HG03457 (cell line): ENCODE data around the gene SLC38A3.

Experiments used
- ATAC-seq: cut with Tn5 transposase; IDR thresholded peaks from one replicate; pipeline ENCODE4 v1.9.1; 2021; ENCODE audit warnings: moderate number of reproducible peaks; ENCODE audit not compliant: unreplicated experiment

SLC38A3 gene

DNA sequence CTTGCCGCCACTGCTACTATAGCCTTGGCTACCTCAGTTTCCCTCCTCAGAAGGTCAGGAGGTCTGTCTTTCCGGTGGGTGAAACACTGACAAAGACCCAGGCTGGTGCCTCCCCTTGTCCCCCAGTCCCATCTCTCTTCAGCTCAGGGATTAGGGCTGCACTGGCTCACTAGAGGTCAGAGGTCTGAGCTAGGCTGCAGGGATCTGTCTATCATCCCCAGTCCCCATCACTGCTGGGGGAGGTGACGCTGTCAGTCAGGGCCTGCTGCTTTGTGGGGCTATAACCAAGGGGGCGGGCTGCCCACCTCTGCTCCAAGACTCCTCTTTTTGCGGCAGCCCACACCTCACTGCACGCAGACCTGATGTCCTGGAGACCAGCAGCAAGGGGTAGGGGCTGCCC, 36.3 kb upstream of the SLC38A3 start:
- no peak for ATAC-seq

DNA sequence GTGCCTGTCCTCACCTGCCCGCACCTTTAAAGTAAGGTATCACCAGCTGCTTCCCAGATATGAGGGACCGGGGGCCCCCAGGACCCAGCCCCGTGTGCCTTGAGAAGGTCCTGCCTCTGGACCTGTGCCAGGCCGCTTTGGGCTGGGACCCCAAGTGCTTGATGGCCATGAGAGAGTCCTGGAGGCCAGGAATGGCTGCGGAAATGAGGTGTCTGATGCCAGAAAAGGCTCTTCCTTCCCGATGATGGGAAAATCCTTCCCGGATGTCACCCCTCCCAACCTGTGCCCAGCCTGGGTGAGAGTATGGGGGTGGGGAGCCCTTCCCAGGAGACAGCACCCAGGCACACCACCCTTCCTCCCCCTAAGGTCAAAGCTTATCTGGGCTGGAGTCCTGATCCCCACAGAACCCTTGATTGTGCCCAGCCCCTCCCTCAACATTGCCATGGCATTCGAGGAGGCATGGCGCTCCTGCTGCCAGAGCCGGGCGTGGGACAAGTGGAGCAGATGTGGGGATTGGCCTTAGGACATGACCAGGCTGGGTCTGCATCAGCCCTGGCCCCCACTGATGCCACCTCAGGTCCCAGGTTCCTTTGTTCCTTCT, 35.7 kb upstream of the SLC38A3 start:
- no peak for ATAC-seq

DNA sequence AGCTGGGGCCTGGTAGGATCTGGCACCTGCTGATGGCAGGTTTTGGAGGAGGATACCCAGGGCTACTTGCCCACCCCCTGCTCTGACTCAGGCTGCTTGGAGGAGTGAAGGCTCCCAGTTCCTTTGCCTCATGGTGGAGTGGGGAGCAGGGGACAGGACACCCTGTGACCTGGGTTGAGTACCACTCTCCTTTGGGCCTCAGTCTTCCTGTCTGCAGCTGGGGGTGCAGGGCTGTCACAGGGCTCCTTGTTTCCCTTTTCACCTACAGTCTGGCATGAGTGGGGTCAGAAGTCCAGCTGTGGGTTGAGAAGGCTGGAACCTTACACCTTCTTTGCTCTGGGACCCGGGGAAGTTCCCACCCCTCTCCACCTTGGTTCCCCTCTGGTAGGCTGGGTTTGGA, 35.2 kb upstream of the SLC38A3 start:
- ATAC-seq: no peak

DNA sequence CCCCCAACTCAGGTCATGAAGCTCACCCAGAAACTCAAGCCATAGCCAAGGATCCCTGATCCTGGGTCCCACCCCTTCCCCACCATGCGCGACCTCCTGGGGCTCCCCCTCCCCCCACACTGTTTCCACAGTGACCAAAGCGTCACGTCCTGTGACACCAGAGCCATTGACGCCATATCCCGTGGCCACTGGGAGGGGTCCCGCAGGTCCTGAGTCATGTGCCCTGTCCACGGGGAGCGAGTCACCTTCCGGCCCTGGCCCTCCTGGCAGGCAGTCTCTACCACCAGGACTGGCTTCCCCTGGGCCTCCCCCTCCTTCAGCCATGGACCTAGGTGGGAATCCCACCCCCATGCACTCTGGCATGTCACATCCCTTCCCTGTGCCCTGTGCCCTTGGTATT, 34.4 kb upstream of the SLC38A3 start:
- ATAC-seq: no peak

DNA sequence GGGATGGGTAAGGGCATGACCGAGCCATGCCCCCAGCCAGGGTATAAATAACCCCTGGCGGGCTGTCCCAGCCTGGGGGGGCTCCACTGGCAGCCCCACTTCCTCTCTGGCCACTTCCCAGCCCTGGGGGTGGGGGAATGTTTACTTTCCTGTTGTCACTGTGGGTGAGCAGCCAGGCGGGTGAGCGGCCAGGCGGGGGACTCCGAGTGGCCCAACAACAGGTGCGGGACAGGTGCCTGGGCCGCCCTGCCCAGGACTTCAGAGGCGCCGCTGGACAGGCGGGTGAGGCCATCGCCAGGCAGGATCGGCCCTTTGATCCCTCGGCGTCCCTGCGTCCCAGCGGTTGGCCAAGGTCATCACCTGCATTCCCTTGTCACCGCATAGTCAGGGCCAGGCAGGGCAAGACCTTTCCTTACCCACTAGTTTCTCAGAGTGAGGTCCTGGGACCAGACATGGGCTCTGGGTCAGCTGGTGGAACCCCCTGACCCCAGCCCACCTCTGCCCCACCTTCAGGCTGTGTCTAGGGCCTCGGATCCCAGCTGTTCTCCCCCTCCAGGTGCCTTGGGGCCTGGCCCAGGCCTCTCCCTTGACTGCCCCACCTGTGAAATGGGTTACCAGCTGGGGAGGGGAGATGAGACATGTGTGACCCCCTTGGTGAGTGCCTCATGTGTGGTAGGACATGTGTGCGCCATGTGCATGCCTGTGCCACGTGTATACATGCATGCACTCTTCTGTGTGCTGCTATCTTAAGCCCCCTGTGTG, 33.4 kb upstream of the SLC38A3 start:
- ATAC-seq: no peak

DNA sequence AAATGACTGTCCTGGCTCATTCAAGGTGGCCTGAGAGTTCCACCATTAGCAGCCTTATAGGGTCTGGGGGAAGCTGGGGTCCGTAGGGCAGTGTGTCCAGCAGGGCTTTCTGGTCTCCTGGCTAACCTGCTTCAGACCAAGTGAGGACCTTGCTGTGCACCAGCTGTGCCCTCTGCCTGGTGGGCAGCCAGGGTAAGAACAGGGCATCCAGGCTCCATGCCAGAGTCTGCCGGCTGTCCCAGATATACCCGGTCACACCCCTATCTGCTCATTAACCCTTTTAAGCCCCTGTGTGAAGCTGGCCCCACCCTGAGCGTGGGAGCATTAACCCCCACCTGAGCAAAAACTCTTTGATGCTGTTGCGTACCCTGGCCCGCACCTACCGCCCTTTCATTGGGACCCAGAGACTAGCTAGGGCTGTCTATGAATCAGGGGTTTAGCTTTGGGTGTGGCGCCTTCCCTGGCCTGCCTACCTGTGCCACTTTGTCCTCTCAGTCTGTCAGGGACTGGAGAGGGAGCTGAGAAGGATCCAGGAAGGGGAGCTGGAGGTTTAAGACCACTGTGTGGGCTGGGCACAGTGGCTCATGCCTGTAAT, 32.3 kb upstream of the SLC38A3 start:
- no peak for ATAC-seq

DNA sequence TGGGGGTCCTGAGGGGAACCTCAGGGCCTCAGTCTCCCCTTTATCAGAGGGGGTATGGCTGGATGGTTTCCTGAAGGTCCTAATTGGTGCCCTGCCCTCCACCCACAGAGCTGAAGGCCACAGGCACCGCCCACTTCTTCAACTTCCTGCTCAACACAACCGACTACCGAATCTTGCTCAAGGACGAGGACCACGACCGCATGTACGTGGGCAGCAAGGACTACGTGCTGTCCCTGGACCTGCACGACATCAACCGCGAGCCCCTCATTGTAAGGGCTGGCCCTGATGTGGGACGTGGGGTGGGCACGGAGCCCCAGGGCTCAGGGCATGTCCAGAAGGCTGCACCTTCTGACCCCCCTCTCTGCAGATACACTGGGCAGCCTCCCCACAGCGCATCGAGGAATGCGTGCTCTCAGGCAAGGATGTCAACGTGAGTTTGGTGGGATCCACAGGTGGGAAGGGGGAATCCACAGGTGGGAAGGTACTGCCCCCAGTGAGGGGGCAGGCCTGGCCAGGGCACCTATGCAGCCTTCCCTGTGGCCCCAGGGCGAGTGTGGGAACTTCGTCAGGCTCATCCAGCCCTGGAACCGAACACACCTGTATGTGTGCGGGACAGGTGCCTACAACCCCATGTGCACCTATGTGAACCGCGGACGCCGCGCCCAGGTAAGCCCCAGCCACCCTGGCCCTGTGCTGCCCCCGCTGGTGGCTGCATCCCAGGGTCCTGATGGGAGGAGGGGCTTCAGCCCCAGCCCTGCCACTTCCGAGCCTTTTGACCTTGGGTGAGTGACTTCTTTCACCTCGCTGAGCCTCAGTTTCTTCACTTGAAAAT, 31.2 kb upstream of the SLC38A3 start:
- no peak for ATAC-seq

DNA sequence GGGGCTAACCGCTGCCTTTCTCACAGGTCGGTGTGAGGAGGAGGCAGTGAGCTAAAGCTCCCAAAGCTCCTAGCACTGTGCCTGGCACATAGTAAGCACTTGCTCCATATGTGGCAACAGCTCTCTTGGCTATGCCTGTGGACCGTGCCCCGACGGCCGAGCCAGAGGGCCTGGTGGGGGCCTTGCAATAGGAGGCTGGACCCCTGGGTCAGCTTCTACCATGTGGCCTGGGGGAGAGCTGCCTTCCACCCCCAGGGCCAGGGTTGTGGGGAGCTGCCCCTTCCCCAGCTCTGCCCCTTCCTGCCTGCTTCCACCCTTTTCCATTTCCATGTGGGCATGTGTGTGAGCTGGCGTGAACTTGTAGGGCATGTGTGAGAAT, 30.6 kb upstream of the SLC38A3 start:
- ATAC-seq: no peak

DNA sequence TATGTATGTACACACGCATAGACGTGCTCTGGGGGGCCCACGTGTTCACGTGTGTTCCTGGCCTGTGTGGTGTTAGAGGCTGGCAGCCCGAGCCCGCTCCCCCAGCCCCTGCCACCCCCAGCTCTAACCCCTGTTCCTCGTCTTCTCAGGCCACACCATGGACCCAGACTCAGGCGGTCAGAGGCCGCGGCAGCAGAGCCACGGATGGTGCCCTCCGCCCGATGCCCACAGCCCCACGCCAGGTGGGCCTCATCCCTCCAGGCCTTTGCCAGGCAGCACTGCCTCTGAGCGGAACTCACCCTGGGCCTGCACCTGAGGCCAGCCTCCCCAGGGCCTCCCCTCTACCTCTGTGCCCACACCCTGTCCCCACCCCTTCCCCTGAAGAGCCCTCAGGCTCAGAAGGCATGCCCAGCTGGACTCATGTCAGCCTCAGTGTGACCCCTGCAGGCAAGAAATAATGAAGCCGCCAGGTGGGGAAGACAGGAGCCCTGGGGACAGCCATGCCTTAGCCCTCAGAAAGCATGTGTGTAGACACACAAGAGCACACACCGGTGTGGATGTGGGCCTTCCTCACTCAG, 30.0 kb upstream of the SLC38A3 start:
- ATAC-seq: no peak

DNA sequence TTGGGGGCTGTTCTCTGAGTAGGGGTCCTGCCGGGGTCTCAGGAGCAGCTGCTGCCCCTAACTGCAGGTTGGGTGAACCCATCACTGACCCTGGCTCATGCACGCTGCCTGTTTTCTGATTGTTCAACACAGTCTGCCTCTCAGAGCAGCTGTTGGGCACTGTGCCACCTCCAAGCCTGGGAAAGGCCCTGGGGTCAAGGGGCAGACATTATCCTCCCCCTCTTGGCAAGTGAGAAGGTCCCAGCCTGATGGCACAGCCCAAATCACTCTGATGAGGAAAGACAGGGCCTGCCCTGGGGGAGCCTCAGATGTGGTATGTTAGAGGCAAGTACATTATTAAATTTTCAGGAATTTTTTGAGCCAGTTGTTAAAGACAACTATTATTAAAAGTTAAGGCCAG, 27.7 kb upstream of the SLC38A3 start:
- no peak for ATAC-seq

DNA sequence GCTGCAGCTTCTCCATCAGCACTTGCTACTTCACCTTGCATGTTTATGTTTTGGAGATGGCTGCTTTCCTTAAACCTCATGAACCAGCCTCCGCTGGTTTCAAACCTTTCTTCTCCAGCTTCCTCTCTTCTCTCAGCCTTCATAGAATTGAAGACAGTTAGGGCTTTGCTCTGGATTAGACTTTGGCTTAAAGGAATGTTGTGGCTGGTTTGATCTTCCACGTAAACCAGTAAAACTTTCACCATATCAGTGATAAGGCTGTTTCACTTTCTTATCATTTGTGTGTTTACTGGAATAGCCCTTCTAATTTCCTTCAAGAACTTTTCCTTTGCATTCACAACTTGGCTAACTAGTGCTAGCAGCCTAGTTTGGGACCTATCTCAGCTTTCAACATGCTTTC, 25.4 kb upstream of the SLC38A3 start:
- no peak for ATAC-seq

DNA sequence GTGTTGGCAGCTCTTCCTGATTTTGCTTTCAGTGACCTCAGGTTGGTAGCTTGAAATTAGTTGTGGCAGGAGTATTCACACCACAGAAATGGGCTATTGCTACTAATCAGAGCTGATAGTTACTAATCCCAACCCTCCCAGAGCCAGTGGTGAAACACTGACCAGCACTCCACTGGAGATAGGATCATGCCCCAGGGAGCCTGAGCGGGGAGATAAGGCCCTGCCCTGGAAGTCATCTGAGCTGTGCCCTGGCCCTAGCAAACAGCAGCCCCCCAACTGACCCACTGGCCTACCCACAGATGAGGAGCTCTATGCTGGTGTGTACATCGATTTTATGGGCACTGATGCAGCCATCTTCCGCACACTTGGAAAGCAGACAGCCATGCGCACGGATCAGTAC, 23.1 kb upstream of the SLC38A3 start:
- no peak for ATAC-seq

DNA sequence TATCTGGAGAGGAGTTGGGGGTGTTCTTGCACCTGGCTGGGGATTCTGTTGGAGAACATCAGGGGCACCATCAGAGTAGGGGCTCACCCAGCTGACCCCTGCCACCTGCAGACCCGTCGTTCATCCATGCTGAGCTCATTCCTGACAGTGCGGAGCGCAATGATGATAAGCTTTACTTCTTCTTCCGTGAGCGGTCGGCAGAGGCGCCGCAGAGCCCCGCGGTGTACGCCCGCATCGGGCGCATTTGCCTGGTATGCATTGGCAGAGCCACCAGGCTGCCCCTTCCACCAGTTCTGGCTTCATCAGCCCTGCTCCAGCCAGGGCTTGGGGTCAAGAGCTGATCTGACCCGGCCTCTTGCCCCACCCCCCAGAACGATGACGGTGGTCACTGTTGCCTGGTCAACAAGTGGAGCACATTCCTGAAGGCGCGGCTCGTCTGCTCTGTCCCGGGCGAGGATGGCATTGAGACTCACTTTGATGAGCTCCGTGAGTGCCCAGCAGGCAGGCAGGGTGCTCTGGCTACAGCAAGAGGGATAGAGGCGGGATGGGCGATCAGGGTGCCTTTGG, 22.5 kb upstream of the SLC38A3 start:
- no peak for ATAC-seq

DNA sequence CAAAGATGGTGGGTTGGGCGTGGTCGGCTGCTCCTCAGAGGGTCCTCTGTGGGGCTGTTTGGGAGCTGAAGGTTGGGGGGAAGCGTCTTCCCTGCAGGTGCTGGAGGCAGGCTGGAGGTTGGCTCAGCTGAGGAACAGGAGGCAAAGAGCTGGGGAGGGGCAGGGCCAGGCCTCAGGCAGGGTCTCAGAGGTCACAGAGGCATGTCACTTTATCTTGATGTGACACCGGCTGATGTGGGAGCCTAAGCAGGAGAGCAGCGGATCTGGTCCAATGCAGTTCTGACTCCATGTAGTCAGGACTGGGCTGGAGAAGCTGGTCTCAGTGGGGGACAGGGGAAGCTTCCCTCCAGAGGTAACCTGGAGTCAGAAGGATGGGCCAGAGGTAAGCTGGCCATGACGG, 21.3 kb upstream of the SLC38A3 start:
- ATAC-seq: no peak

DNA sequence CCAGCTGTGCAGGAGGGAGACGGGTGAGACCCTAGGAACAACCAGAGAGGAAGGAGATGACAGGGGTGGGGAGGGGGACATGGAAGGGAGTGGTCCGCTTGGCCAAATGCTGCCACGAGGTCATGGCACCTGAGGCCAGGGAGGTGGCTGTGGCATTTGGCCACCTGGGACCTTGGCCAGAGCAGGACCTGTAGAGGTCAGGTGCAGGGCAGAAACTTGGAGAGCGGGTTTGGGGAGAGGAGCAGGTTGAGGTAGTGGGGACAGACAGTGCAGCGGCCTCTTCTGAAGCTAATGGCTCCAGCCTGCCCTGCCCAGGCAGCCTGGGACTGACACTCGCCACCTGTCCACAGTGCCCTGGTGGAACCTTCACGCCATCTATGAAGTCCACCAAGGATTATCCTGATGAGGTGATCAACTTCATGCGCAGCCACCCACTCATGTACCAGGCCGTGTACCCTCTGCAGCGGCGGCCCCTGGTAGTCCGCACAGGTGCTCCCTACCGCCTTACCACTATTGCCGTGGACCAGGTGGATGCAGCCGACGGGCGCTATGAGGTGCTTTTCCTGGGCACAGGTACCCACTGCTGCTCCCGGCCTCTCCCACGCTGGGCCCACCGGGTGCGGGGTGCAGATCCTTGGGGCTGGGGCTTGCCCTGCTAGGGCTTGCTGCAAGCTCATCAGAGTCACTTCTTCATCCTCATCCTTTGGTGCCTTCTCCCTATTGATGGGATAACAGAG, 20.7 kb upstream of the SLC38A3 start:
- ATAC-seq: no peak

DNA sequence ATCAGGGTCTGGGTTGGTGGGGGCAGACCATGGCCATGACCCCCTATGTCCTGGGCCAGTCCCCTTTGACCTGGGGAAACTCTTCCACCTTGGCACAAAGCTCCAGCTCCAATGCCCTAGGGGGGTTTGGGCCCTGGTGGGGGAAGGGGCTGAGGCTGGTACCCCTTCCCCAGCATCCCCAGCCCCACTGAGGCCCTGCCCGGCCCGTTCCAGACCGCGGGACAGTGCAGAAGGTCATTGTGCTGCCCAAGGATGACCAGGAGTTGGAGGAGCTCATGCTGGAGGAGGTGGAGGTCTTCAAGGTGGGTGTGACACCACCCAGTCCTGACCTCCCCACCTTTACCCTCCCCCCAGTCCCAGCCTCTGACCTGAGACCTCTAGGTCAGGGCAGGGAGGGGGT, 19.8 kb upstream of the SLC38A3 start:
- no peak for ATAC-seq

DNA sequence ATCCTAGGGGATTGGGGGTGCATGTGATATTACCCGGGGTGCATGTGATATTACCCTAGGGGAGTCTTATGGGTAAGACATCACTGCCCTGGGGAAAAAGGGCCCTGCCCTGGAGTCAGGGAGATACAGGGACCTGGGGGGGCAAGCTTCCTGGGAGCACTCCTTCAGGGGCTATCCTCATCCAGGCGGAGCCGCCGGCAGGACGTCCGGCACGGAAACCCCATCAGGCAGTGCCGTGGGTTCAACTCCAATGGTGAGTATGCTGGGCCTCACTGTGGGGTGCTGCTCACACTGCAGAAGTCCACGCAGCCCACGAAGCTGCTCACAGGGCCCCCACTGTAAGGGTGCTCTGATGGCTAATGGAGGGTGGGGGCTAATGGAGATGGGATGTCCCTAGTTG, 19.0 kb upstream of the SLC38A3 start:
- no peak for ATAC-seq

DNA sequence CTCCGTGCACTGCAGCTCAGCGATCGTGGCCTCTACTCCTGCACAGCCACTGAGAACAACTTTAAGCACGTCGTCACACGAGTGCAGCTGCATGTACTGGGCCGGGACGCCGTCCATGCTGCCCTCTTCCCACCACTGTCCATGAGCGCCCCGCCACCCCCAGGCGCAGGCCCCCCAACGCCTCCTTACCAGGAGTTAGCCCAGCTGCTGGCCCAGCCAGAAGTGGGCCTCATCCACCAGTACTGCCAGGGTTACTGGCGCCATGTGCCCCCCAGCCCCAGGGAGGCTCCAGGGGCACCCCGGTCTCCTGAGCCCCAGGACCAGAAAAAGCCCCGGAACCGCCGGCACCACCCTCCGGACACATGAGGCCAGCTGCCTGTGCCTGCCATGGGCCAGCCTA, 17.3 kb upstream of the SLC38A3 start:
- no peak for ATAC-seq

DNA sequence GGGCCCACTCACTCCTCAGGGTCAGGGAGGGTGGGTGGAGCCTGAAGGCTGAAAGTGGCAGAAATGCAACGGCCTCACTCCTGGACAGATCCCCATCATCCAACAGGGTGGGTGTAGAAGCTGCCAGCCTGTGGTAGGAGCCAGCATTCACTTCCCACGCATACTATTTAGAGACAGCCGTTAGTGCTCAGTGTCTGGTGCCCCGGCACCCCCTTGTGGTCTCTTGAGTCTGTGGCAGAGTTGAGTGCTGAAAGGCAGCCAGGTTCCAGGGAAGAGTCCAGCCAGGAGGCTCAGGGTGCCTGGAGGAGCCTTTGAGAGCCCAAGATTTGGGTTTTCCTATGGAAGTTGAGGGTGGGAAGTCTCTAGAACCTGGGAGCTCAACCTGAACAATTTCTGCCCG, 15.8 kb upstream of the SLC38A3 start:
- no peak for ATAC-seq

DNA sequence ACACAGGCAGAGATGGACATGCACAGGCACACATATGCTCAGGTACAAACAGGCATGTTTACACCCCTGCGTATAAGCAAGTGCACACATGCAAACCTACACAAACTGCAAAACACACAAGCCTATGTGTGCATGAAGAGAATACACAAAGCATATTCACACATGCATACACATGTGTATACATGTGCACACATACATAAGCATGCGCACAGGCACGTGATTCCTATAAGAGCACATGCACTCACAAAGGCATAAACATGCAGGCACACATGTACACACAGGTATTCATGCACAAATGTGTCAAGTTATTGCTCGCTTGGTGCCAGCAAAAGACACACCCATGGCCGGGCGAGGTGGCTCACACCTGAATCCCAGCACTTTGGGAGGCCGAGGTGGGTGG, 15.1 kb upstream of the SLC38A3 start:
- no peak for ATAC-seq
